HEK293 (cell line): ENCODE data around the gene EDC3.

ENCODE experiments used
- CTCF ChIA-PET: fragments of 350-600 bp; formaldehyde crosslinking; extraction: SDS; loops from one replicate; lab custom pipeline; 2021; ENCODE audit warnings: antibody characterized with exemption; lab: Yijun Ruan, JAX
- POLR2A ChIA-PET: fragments of 300-600 bp; formaldehyde crosslinking; extraction: SDS; loops from one replicate; lab custom pipeline; 2020; ENCODE audit warnings: antibody characterized with exemption, inconsistent platforms; lab: Yijun Ruan, JAX
- H3K27ac ChIP-seq: fragments of 200-500 bp; sonication (Bioruptor generic); 2 replicates; pipeline ENCODE4 v1.5.1; 2014; ENCODE audit warnings: low read depth, low read length, control low read depth, inconsistent platforms; ENCODE audit errors: extremely low read depth
- H3K36me3 ChIP-seq, 2 experiments: fragments of 200-500 bp in 1 of 2; sonication (Bioruptor generic) in 1 of 2; 1 replicate in 1 of 2; 2 replicates in 1 of 2; pipeline ENCODE4 v1.5.1; 2014 to 2017; ENCODE audit warnings: inconsistent platforms in 2 of 2, low read length in 2 of 2; ENCODE audit not compliant: control insufficient read depth in 2 of 2, insufficient read depth in 1 of 2
- H3K4me1 ChIP-seq: fragments of 200-500 bp; sonication (Bioruptor generic); 2 replicates; pipeline ENCODE4 v1.5.1; 2014; ENCODE audit warnings: mild to moderate bottlenecking, low read length, inconsistent platforms; ENCODE audit not compliant: control insufficient read depth, insufficient read depth
- H3K4me3 ChIP-seq: 2 replicates; pipeline ENCODE4 v1.5.1; 2011; ENCODE audit warnings: low read depth, mild to moderate bottlenecking, control low read depth, low read length, moderate library complexity
- H3K9me3 ChIP-seq: fragments of 200-500 bp; sonication (Bioruptor generic); 2 replicates; pipeline ENCODE4 v1.5.1; 2014; ENCODE audit warnings: low read depth, low read length, inconsistent platforms; ENCODE audit not compliant: control insufficient read depth, insufficient read depth
- PATZ1 ChIP-seq: fragments of 450-650 bp; formaldehyde crosslinking; IDR thresholded peaks from 2 replicates; pipeline ENCODE4 v1.5.1; 2016; ENCODE audit warnings: missing biosample characterization, missing genetic modification characterization
- SCRT1 ChIP-seq: fragments of 450-650 bp; formaldehyde crosslinking; IDR thresholded peaks from 2 replicates; pipeline ENCODE4 v1.5.1; 2016; ENCODE audit warnings: missing biosample characterization, missing genetic modification characterization, borderline replicate concordance
- SCRT2 ChIP-seq: fragments of 450-650 bp; formaldehyde crosslinking; IDR thresholded peaks from 2 replicates; pipeline ENCODE4 v1.5.1; 2016; ENCODE audit warnings: missing biosample characterization, missing genetic modification characterization
- ZBTB48 ChIP-seq: fragments of 450-650 bp; formaldehyde crosslinking; IDR thresholded peaks from 2 replicates; pipeline ENCODE4 v1.5.1; 2016; ENCODE audit warnings: missing biosample characterization, missing genetic modification characterization
- ZBTB8A ChIP-seq: fragments of 450-650 bp; formaldehyde crosslinking; IDR thresholded peaks from 2 replicates; pipeline ENCODE4 v1.5.1; 2016; ENCODE audit warnings: missing biosample characterization, missing genetic modification characterization
- ZNF16 ChIP-seq: fragments of 450-650 bp; formaldehyde crosslinking; IDR thresholded peaks from 2 replicates; pipeline ENCODE4 v1.5.1; 2016; ENCODE audit warnings: low read depth, missing biosample characterization, missing genetic modification characterization
- ZNF169 ChIP-seq: fragments of 450-650 bp; formaldehyde crosslinking; IDR thresholded peaks from 2 replicates; pipeline ENCODE4 v1.5.1; 2016; ENCODE audit warnings: missing biosample characterization, missing genetic modification characterization
- ZNF2 ChIP-seq: fragments of 450-650 bp; formaldehyde crosslinking; IDR thresholded peaks from 2 replicates; pipeline ENCODE4 v1.5.1; 2016; ENCODE audit warnings: missing biosample characterization, missing genetic modification characterization
- ZNF214 ChIP-seq: fragments of 450-650 bp; formaldehyde crosslinking; IDR thresholded peaks from 2 replicates; pipeline ENCODE4 v1.5.1; 2017; ENCODE audit warnings: missing biosample characterization, mild to moderate bottlenecking, missing genetic modification characterization, borderline replicate concordance
- ZNF274 ChIP-seq, 2 experiments: fragments of 200-500 bp in 1 of 2; fragments of 450-650 bp in 1 of 2; sonication (Bioruptor generic) in 1 of 2; formaldehyde crosslinking in 1 of 2; IDR thresholded peaks; 2 replicates each; pipeline versions ENCODE4 v1.5.1 to v1.6.1; 2014 to 2016; ENCODE audit warnings: borderline replicate concordance in 1 of 2, inconsistent platforms in 1 of 2, low read length in 1 of 2, missing biosample characterization in 1 of 2, missing genetic modification characterization in 1 of 2
- ZNF37A ChIP-seq: fragments of 450-650 bp; IDR thresholded peaks from 2 replicates; pipeline ENCODE4 v1.5.1; 2018; ENCODE audit warnings: missing biosample characterization, missing genetic modification characterization
- ZNF449 ChIP-seq: fragments of 450-650 bp; formaldehyde crosslinking; IDR thresholded peaks from 2 replicates; pipeline ENCODE4 v1.5.1; 2017; ENCODE audit warnings: missing biosample characterization, mild to moderate bottlenecking, missing genetic modification characterization, moderate library complexity
- ZNF488 ChIP-seq: fragments of 450-650 bp; formaldehyde crosslinking; IDR thresholded peaks from 2 replicates; pipeline ENCODE4 v1.5.1; 2016; ENCODE audit warnings: missing biosample characterization, missing genetic modification characterization
- ZNF610 ChIP-seq: fragments of 450-650 bp; formaldehyde crosslinking; IDR thresholded peaks from 2 replicates; pipeline ENCODE4 v1.5.1; 2016; ENCODE audit warnings: missing biosample characterization, missing genetic modification characterization, borderline replicate concordance
- ZNF654 ChIP-seq: fragments of 450-650 bp; formaldehyde crosslinking; IDR thresholded peaks from 2 replicates; pipeline ENCODE4 v1.5.1; 2016; ENCODE audit warnings: low read depth, missing biosample characterization, missing genetic modification characterization
- ZNF660 ChIP-seq: fragments of 450-650 bp; IDR thresholded peaks from 2 replicates; pipeline ENCODE4 v1.5.1; 2018; ENCODE audit warnings: missing biosample characterization, mild to moderate bottlenecking, missing genetic modification characterization
- ZNF776 ChIP-seq: fragments of 450-650 bp; formaldehyde crosslinking; IDR thresholded peaks from 2 replicates; pipeline ENCODE4 v1.5.0; 2017; ENCODE audit warnings: missing biosample characterization, missing genetic modification characterization, borderline replicate concordance
- ZNF777 ChIP-seq: fragments of 450-650 bp; formaldehyde crosslinking; IDR thresholded peaks from 2 replicates; pipeline ENCODE4 v1.5.1; 2017; ENCODE audit warnings: missing biosample characterization, missing genetic modification characterization, borderline replicate concordance
- ZSCAN30 ChIP-seq: fragments of 450-650 bp; IDR thresholded peaks from 2 replicates; pipeline ENCODE4 v1.5.1; 2018; ENCODE audit warnings: missing biosample characterization, mild to moderate bottlenecking, missing genetic modification characterization, moderate library complexity
- ZSCAN4 ChIP-seq: fragments of 450-650 bp; formaldehyde crosslinking; IDR thresholded peaks from 2 replicates; pipeline ENCODE4 v1.5.1; 2017; ENCODE audit warnings: missing biosample characterization, missing genetic modification characterization
- TF ChIP-seq, protein P1 (sequence below): fragments of 450-650 bp; formaldehyde crosslinking; IDR thresholded peaks from 2 replicates; pipeline ENCODE4 v1.5.1; 2016; ENCODE audit warnings: missing biosample characterization, missing genetic modification characterization
- TF ChIP-seq, protein P2 (sequence below): fragments of 450-650 bp; formaldehyde crosslinking; IDR thresholded peaks from 2 replicates; pipeline ENCODE4 v1.5.1; 2016; ENCODE audit warnings: missing biosample characterization, missing genetic modification characterization
- TF ChIP-seq, protein P3 (sequence below): sonication (generic); formaldehyde crosslinking; IDR thresholded peaks from 2 replicates; pipeline ENCODE4 v1.8.1; 2022; ENCODE audit warnings: mild to moderate bottlenecking, moderate library complexity, missing genetic modification reagents

EDC3 gene

DNA sequence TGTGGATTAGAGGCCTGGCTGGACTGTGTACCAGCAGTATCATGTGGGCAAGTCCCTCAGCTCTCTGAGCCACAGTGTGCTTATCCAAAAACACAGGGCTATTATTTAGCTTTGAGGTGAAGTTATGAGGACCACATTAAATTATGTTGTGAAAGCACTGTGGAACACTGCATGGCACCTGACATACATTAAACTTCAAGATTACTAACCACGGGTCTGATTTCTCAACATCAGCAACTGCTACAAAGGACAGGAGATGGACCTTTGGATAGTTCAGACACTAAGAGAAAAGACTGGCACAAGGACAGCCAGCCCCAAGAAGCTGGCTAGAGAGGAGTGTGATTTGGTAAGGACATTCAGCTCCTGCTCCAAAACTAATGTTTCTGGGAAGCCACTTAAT, 58.8 kb downstream of the EDC3 start:
- CTCF ChIA-PET, result interaction anchor here (0.6 to 14.8 kb wide), 13 partner anchors 8 to 626 kb away, joined by 3 to 800 read pairs (median 4); partner anchors contain the start of genes CLK3, CSK and CYP1A1
- TF ChIP-seq, protein P1, sequence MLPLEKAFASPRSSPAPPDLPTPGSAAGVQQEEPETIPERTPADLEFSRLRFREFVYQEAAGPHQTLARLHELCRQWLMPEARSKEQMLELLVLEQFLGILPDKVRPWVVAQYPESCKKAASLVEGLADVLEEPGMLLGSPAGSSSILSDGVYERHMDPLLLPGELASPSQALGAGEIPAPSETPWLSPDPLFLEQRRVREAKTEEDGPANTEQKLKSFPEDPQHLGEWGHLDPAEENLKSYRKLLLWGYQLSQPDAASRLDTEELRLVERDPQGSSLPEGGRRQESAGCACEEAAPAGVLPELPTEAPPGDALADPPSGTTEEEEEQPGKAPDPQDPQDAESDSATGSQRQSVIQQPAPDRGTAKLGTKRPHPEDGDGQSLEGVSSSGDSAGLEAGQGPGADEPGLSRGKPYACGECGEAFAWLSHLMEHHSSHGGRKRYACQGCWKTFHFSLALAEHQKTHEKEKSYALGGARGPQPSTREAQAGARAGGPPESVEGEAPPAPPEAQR (tag by site-specific recombination), result no peak
- TF ChIP-seq ZBTB8A (tag by site-specific recombination) (no peak), ZNF777 (tag by site-specific recombination) (no peak), ZNF776 (tag by site-specific recombination) (no peak), ZNF214 (tag by site-specific recombination) (no peak), ZNF16 (tag by site-specific recombination) (no peak), ZSCAN4 (tag by site-specific recombination) (no peak), ZBTB48 (tag by site-specific recombination) (no peak), ZNF37A (tag by site-specific recombination) (no peak), ZNF488 (tag by site-specific recombination) (no peak), ZNF274 (IDR thresholded peaks at IDR 0.05; ENCODE audit: low read length) (no peak), ZNF274 (tag by site-specific recombination; IDR thresholded peaks at IDR 0.05; ENCODE audit: borderline replicate concordance) (no peak)
- Histone ChIP-seq H3K4me3 (no peak overlapping the region), H3K9me3 (no peaks in the 10 kb centered on the region), H3K4me1 (peaks cover 2% of the 10 kb centered on the region; the same call in 1 of the 2 replicates), H3K27ac (no peak overlapping the region), H3K36me3 (peaks cover 27 to 93% of the 10 kb centered on the region in 2 experiments)
- POLR2A ChIA-PET, result interaction anchor here (1.8 kb wide), 1 partner anchor 132 kb away, joined by 10 read pairs; no protein-coding TSS in a partner anchor

DNA sequence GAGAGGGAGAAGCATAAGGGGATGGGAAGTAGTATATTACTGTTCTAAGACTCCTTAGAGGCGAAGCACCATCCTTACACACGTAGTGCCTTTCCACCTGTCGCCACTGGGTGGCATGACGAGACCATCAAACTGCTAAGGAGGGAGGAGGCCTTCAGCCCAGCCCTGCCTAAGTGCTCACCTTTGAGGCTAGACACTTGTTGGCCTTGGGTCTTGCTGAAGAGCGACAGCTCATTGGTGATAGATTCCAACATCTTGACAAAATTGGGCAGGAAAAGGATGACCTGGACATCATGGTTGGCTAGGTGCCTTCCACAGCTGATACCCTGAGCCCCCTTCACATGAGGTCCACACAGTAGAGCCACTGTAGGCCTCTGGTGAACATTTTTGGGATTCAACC, 60.6 kb downstream of the EDC3 start:
- POLR2A ChIA-PET, result interaction anchor here (1.3 to 1.6 kb wide), 3 partner anchors 10 to 136 kb away, joined by 6 to 9 read pairs (median 6); no protein-coding TSS in a partner anchor
- Histone ChIP-seq H3K4me3 (no peak overlapping the region), H3K27ac (no peak overlapping the region), H3K36me3 (peaks cover 27 to 98% of the 10 kb centered on the region in 2 experiments), H3K4me1 (no peaks in the 10 kb centered on the region), H3K9me3 (no peaks in the 10 kb centered on the region)
- CTCF ChIA-PET, result interaction anchor here (0.6 to 14.8 kb wide), 52 partner anchors 12 to 333 kb away, joined by 3 to 800 read pairs (median 4); partner anchors contain the start of genes ARID3B, CLK3, CYP11A1 and CYP1A1
- TF ChIP-seq ZNF660 (peak; percentile 45), ZNF449 (tag by site-specific recombination) (peak; percentile 85), ZNF654 (tag by site-specific recombination) (peak; percentile 94), ZSCAN30 (peak; percentile 55; the same call in 1 of the 2 replicates), SCRT1 (tag by site-specific recombination) (peak; percentile 99), ZNF169 (tag by site-specific recombination) (no peak), SCRT2 (tag by site-specific recombination) (peak; percentile 99), ZNF610 (tag by site-specific recombination) (no peak), ZNF2 (peak; percentile 87; the same call in 1 of the 2 replicates), PATZ1 (tag by site-specific recombination) (0 out of 2 replicates have a peak, but pooled peaks have one; percentile 32)
- TF ChIP-seq, protein P2, sequence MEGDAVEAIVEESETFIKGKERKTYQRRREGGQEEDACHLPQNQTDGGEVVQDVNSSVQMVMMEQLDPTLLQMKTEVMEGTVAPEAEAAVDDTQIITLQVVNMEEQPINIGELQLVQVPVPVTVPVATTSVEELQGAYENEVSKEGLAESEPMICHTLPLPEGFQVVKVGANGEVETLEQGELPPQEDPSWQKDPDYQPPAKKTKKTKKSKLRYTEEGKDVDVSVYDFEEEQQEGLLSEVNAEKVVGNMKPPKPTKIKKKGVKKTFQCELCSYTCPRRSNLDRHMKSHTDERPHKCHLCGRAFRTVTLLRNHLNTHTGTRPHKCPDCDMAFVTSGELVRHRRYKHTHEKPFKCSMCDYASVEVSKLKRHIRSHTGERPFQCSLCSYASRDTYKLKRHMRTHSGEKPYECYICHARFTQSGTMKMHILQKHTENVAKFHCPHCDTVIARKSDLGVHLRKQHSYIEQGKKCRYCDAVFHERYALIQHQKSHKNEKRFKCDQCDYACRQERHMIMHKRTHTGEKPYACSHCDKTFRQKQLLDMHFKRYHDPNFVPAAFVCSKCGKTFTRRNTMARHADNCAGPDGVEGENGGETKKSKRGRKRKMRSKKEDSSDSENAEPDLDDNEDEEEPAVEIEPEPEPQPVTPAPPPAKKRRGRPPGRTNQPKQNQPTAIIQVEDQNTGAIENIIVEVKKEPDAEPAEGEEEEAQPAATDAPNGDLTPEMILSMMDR, result peak; percentile 94
- TF ChIP-seq, protein P3, sequence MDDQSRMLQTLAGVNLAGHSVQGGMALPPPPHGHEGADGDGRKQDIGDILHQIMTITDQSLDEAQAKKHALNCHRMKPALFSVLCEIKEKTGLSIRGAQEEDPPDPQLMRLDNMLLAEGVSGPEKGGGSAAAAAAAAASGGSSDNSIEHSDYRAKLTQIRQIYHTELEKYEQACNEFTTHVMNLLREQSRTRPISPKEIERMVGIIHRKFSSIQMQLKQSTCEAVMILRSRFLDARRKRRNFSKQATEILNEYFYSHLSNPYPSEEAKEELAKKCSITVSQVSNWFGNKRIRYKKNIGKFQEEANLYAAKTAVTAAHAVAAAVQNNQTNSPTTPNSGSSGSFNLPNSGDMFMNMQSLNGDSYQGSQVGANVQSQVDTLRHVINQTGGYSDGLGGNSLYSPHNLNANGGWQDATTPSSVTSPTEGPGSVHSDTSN (CRISPR knock-in tag), result 0 out of 2 replicates have a peak, but pooled peaks have one; percentile 37
